ENCODE measurements around the gene CAGE1.

The CAGE1 gene

GRCh38 chr6:7307533-7307932, 82.0 kb downstream of the CAGE1 start:
- Histone ChIP-seq H3F3A (ENCODE audit: control insufficient read depth, insufficient read depth) (peaks cover 4% of the 10 kb centered on the region), H3K79me2 (ENCODE audit: control insufficient read depth, low read length) (peaks cover 89% of the 10 kb centered on the region), H4K20me1 (ENCODE audit: control insufficient read depth, insufficient read depth, low read depth, low read length) (peaks cover 16% of the 10 kb centered on the region), H3K4me3 (ENCODE audit: low read length) (no peak overlapping the region), H3K9me3 (ENCODE audit: control insufficient read depth, insufficient read depth, low read length) (no peaks in the 10 kb centered on the region), H3K4me2 (ENCODE audit: low read length) (peak overlapping the region; percentile 43; the same call in 1 of the 2 replicates), H3K27ac (ENCODE audit: low read depth, low read length) (no peak overlapping the region), H3K9me2 (replicated peaks; ENCODE audit: control insufficient read depth, low read length) (no peaks in the 10 kb centered on the region), H3K27me3 (ENCODE audit: control insufficient read depth, low read length) (no peaks in the 10 kb centered on the region), H3K36me3 (ENCODE audit: control insufficient read depth, low read length) (peaks cover 94% of the 10 kb centered on the region), H3K4me1 (ENCODE audit: control insufficient read depth, low read length) (peaks cover 63% of the 10 kb centered on the region)
- TF ChIP-seq CTCF (IDR thresholded peaks at IDR 0.05; ENCODE audit: low read depth, low read length, poor library complexity, severe bottlenecking) (no peak), EZH2phosphoT487 (IDR thresholded peaks at IDR 0.05; ENCODE audit: borderline replicate concordance, low read length) (no peak)

DNA sequence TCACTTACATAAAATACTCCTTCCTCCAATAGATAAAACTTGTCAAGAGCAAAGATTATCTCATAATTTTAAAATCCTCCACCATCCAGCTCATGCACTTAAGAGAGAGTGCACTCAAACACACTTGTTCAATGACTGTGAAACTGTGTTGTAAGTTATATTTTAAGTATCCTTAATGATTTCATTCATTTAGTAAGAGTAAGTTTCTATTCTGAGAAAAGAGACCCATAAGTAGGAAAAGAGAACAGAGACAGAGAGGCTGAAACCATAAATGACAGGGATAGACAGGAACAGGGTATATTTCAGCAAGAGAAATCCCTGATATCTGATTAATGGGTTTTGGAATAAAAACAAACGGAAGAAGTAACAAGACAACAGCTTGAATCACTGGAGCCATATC, 84.7 kb downstream of the CAGE1 start:
- H3K27ac ChIP-seq (ENCODE audit: low read depth, low read length): no peak overlapping the region
- TF ChIP-seq CTCF (IDR thresholded peaks at IDR 0.05; ENCODE audit: low read depth, low read length, poor library complexity, severe bottlenecking): no peak
- TF ChIP-seq EZH2phosphoT487 (IDR thresholded peaks at IDR 0.05; ENCODE audit: borderline replicate concordance, low read length): no peak
- H3K36me3 ChIP-seq (ENCODE audit: control insufficient read depth, low read length): peaks cover 97% of the 10 kb centered on the region
- no peak overlapping the region for H3K4me2 ChIP-seq (ENCODE audit: low read length)
- peaks cover 4% of the 10 kb centered on the region; the same call in 1 of the 2 replicates for H4K20me1 ChIP-seq (ENCODE audit: control insufficient read depth, insufficient read depth, low read depth, low read length)
- no peaks in the 10 kb centered on the region for H3K9me2 ChIP-seq (replicated peaks; ENCODE audit: control insufficient read depth, low read length)
- H3K27me3 ChIP-seq (ENCODE audit: control insufficient read depth, low read length): no peaks in the 10 kb centered on the region
- H3K79me2 ChIP-seq (ENCODE audit: control insufficient read depth, low read length): peaks cover 71% of the 10 kb centered on the region
- peaks cover 4% of the 10 kb centered on the region; the same call in 1 of the 2 replicates for H3F3A ChIP-seq (ENCODE audit: control insufficient read depth, insufficient read depth)
- H3K4me1 ChIP-seq (ENCODE audit: control insufficient read depth, low read length): peaks cover 45% of the 10 kb centered on the region
- H3K4me3 ChIP-seq (ENCODE audit: low read length): no peak overlapping the region
- H3K9me3 ChIP-seq (ENCODE audit: control insufficient read depth, insufficient read depth, low read length): no peaks in the 10 kb centered on the region

- H3K36me3 ChIP-seq (ENCODE audit: control insufficient read depth, low read length): peaks cover 96% of the 10 kb centered on the region
- H3K79me2 ChIP-seq (ENCODE audit: control insufficient read depth, low read length): peaks cover 42% of the 10 kb centered on the region
- TF ChIP-seq CTCF (IDR thresholded peaks at IDR 0.05; ENCODE audit: low read depth, low read length, poor library complexity, severe bottlenecking) (no peak), EZH2phosphoT487 (IDR thresholded peaks at IDR 0.05; ENCODE audit: borderline replicate concordance, low read length) (no peak)
Measured at GRCh38 chr6:7301702-7302101, 87.8 kb downstream of the CAGE1 start.

More at GRCh38 chr6:7301702-7302101, 87.8 kb downstream of the CAGE1 start:
- Histone ChIP-seq H4K20me1 (ENCODE audit: control insufficient read depth, insufficient read depth, low read depth, low read length) (peaks cover 4% of the 10 kb centered on the region; the same call in 1 of the 2 replicates), H3K4me3 (ENCODE audit: low read length) (no peak overlapping the region), H3K4me1 (ENCODE audit: control insufficient read depth, low read length) (peaks cover 15% of the 10 kb centered on the region), H3K27me3 (ENCODE audit: control insufficient read depth, low read length) (no peaks in the 10 kb centered on the region), H3K27ac (ENCODE audit: low read depth, low read length) (no peak overlapping the region), H3K9me2 (replicated peaks; ENCODE audit: control insufficient read depth, low read length) (no peaks in the 10 kb centered on the region), H3K9me3 (ENCODE audit: control insufficient read depth, insufficient read depth, low read length) (no peaks in the 10 kb centered on the region), H3K4me2 (ENCODE audit: low read length) (no peak overlapping the region), H3F3A (ENCODE audit: control insufficient read depth, insufficient read depth) (peaks cover 4% of the 10 kb centered on the region; the same call in 1 of the 2 replicates)
